C4-2B (cell line): ENCODE measurements around the gene CCDC92B.

Experiments used
- ZFX ChIP-seq: fragments of 450-650 bp; IDR thresholded peaks from 2 replicates; pipeline ENCODE4 v1.6.1; 2017
- TF ChIP-seq, protein P1 (sequence below): fragments of 450-650 bp; conservative IDR thresholded peaks from 2 replicates; pipeline ENCODE4 v1.5.1; 2017; ENCODE audit warnings: mild to moderate bottlenecking

DNA sequence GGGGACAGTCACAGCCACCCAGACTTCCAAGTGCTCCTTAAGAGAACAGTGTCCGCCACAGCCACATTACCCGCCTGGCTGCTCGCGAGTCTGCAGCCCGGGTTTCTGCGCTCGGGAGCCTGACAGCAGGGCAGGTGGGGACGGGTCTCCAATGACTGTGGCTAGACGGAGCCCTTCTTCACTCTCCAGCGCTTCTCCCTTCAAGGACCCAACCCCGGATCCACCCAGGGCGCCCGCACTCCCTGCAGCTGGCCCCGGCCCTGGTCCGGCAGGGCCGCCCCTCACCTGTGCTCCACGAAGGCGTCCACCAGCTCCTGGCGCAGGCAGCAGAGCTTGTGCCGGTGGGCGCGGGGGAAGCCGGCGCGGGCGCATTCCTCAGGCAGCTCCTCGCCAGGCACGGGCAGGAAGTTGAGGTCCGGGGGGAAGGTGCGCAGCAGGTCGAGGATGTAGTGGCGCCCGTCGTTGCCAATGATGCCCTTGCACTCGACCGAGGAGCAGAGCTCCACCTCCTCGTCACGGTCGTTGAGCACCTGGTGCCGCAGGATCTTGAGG is 51.8 kb downstream of the CCDC92B start:
- TF ChIP-seq, protein P1, sequence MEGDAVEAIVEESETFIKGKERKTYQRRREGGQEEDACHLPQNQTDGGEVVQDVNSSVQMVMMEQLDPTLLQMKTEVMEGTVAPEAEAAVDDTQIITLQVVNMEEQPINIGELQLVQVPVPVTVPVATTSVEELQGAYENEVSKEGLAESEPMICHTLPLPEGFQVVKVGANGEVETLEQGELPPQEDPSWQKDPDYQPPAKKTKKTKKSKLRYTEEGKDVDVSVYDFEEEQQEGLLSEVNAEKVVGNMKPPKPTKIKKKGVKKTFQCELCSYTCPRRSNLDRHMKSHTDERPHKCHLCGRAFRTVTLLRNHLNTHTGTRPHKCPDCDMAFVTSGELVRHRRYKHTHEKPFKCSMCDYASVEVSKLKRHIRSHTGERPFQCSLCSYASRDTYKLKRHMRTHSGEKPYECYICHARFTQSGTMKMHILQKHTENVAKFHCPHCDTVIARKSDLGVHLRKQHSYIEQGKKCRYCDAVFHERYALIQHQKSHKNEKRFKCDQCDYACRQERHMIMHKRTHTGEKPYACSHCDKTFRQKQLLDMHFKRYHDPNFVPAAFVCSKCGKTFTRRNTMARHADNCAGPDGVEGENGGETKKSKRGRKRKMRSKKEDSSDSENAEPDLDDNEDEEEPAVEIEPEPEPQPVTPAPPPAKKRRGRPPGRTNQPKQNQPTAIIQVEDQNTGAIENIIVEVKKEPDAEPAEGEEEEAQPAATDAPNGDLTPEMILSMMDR, result no peak
- TF ChIP-seq ZFX, result no peak
